ENCODE measurements around the gene BPTF.
"Not testable (repeated sequence)": the region's sequence is repeated elsewhere in the genome, so short reads cannot be mapped to it uniquely, and the experiment has no call there.

The BPTF gene

DNA sequence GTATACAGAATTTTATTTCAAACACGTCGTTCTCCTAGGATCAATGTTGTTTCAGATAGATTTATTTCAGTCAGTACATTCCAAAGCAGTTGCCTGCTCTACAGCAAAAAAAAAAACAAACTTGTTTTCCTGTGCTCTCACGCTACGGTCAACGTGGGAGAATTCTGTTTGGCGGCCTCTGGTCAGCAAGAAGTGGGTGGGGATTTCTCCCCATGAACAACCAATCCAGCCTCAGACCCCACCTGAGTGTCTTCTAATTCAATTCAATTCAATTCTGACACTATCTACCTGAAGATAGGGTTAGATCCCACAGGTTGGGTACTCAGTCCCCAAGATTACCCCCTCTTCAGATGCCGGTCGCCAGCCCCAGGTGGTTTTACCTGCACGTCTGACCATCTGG is 148.9 kb downstream of the BPTF start:
- TF ChIP-seq ZFX (IDR thresholded peaks at IDR 0.05): no peak
- TF ChIP-seq, protein P1, sequence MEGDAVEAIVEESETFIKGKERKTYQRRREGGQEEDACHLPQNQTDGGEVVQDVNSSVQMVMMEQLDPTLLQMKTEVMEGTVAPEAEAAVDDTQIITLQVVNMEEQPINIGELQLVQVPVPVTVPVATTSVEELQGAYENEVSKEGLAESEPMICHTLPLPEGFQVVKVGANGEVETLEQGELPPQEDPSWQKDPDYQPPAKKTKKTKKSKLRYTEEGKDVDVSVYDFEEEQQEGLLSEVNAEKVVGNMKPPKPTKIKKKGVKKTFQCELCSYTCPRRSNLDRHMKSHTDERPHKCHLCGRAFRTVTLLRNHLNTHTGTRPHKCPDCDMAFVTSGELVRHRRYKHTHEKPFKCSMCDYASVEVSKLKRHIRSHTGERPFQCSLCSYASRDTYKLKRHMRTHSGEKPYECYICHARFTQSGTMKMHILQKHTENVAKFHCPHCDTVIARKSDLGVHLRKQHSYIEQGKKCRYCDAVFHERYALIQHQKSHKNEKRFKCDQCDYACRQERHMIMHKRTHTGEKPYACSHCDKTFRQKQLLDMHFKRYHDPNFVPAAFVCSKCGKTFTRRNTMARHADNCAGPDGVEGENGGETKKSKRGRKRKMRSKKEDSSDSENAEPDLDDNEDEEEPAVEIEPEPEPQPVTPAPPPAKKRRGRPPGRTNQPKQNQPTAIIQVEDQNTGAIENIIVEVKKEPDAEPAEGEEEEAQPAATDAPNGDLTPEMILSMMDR (conservative IDR thresholded peaks at IDR 0.05): no peak
- H3K27ac ChIP-seq: no peak overlapping the region

DNA sequence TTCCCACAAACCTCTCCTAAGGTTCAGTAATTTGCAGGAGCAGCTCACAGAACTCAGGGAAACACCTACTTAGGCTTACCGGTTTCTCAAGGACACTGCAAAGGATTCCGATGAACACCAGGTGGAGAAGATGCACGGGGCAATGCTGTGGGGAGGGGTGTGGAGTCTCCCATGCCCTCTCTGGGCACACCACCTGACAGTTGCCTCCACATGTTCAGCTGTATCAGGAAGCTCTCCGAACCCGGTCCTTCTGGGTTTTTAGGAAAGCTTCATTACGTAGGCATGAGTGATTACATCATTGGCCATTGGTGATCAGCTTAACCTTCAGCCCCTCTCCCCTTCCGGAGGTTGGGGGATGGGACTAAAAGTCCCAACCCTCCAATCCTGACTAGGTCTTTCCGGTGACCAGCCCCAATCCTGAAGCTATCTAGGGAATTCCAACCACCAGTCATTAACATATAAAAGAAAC is 149.3 kb downstream of the BPTF start:
- H3K27ac ChIP-seq: no peak overlapping the region
- TF ChIP-seq, protein P1 (conservative IDR thresholded peaks at IDR 0.05): no peak
- no peak for TF ChIP-seq ZFX (IDR thresholded peaks at IDR 0.05)

DNA sequence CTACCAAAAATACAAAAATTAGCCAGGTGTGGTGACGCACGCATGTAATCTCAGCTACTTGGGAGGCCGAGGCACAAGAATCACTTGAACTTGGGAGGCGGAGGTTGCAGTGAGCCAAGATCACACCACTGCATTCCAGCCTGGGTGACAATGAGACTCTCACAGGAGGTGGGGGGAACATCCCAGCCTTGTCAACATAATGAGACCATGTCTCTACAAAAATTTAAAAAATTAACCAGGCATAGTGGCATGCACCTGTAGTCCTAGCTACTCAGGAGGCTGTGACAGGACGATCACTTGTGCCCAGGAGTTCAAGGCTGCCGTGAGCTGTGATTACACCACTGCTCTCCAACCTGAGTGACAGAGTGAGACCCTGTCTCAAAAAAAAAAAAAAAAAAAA is 151.0 kb downstream of the BPTF start:
- not testable (repeated sequence) for H3K27ac ChIP-seq

DNA sequence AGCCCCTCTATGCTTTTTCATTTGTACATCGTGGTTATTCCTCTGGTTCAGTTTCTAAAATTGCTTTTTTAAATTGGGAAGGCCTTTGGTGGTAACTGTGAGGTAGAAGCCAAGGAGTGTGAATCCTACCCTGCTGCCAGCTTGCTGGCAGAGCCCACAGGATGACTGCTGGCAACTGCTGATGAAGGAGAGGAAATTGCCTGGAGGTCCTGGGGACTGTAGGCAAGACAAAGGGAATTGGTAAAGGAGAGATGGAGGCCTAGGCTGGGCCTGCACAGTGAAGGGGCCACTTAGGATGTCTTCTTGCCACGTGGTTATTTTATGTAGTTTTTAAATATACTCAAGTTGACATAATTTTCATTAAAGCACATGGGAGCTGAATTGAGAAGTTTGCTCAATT is 155.2 kb downstream of the BPTF start:
- TF ChIP-seq, protein P1 (conservative IDR thresholded peaks at IDR 0.05): no peak
- H3K27ac ChIP-seq: no peak overlapping the region

DNA sequence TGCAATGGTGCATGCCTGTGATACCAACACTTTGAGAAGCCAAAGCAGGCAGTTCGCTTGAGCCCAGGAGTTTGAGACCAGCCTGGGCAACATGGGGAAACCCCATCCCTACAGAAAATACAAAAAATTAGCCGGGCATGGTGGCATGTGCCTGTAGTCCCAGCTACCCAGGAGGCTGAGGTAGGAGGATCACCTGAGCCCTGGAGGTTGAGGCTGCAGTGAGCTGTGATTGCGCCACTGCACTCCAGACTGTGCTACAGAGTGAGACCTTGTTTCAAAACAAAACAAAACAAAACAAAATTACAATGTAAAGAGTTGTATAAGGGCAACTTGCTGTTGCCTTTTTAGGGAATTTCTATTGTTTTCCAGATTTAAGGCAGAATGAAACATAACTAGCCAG is 155.6 kb downstream of the BPTF start:
- H3K27ac ChIP-seq: not testable (repeated sequence)

DNA sequence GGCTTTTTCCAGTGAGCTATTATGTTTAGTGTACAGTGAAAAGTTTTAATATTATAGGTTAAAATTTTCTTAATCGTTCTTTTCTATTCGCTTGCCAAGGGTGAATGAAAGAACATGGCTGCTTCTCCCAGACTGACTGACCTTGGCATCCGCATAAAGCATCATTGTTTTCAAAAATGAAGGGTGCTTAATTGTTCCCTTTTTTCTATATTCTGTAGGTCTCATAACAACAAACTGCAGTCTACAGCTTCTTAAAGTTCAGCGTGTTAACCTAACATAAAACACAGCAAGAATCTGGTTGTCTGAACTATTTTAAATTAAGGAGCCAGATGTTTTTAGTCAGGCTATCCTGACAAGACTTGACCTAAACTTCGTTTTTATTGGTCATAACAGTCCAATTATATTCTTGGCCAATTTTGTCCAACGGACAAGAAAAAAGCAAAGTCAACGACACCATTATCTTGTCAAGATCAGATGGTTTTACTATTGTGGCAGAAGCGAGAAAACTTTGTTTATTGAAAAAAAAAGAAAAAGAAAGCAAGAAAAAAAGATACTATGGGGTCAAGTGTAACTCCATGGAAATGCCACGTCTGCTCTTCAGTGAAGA is 156.8 kb downstream of the BPTF start:
- TF ChIP-seq, protein P1 (conservative IDR thresholded peaks at IDR 0.05): no peak
- no peak for TF ChIP-seq ZFX (IDR thresholded peaks at IDR 0.05)
- no peak overlapping the region for H3K27ac ChIP-seq

DNA sequence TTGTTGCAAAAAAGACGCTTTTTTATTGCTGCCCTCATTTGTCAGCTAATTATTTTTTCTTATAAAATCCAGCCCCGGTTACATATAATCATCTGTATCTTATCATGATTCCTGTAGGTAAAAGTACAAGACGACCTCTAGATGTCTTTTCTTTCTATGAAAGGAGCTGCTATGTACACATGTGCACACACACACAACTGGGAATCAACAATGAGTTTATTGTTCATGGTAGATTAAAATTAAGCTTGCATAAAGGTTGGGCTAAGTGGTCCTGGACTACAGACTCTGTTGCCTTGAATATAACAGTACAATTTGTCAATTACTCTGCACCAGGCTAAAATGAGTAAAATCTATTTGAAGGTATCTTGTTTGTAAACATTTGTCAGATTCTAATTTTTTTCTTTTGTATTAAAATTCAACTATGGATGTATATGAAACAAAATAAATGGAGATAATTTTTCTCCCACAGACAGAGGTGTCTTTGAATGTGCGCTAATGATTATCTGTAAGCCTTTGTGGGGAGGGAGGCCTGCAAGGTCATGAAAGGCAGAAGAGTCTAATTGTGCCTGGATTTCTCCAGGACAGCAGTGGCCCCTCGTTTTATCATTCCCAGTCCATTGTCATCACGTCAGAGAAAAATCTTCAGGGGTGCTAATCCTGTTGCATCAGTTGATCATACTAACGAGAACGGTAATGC is 157.5 kb downstream of the BPTF start:
- TF ChIP-seq, protein P1 (conservative IDR thresholded peaks at IDR 0.05): no peak
- TF ChIP-seq ZFX (IDR thresholded peaks at IDR 0.05): no peak
- no peak overlapping the region for H3K27ac ChIP-seq

DNA sequence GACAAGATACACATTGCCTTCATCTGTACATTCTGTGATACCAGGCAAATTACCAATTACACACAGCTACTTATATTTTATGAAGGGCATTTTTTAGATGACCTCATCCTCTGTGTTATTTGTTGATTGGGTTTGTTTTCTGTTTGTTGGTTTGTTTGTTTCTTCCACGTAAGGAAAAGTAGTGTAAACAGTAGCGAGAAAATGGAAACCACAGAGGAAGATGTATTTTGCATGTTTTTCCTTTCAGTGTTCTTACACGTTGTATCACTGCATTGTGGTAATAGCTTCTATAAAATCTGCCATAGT is 158.0 kb downstream of the BPTF start:
- H3K27ac ChIP-seq: no peak overlapping the region
- no peak for TF ChIP-seq ZFX (IDR thresholded peaks at IDR 0.05)
- TF ChIP-seq, protein P1 (conservative IDR thresholded peaks at IDR 0.05): no peak

All from C4-2B (cell line).